Muscle layer of colon (tissue), 2 donors: ENCODE data around the gene BMP6.

Experiments used
- H3K27ac ChIP-seq: one replicate; pipeline ENCODE4 v1.7.0; 2013; ENCODE audit warnings: low read depth, mild to moderate bottlenecking, low read length, moderate library complexity
- H3K27me3 ChIP-seq, 2 donors: one replicate each; pipeline ENCODE4 v1.7.0; 2013; ENCODE audit warnings: low read length in 2 of 2, mild to moderate bottlenecking in 2 of 2; ENCODE audit not compliant: insufficient read depth in 2 of 2, control insufficient read depth in 1 of 2
- H3K36me3 ChIP-seq: one replicate; pipeline ENCODE4 v1.7.0; 2013; ENCODE audit warnings: mild to moderate bottlenecking, low read length; ENCODE audit not compliant: insufficient read depth
- H3K4me1 ChIP-seq: one replicate; pipeline ENCODE4 v1.7.0; 2013; ENCODE audit warnings: mild to moderate bottlenecking, low read length; ENCODE audit not compliant: insufficient read depth
- H3K4me3 ChIP-seq, 2 donors: one replicate each; pipeline ENCODE4 v1.7.0; 2013; ENCODE audit warnings: low read length in 2 of 2, low read depth in 1 of 2, mild to moderate bottlenecking in 1 of 2, moderate library complexity in 1 of 2
- H3K9ac ChIP-seq: one replicate; pipeline ENCODE4 v1.7.0; 2013; ENCODE audit warnings: low read length
- H3K9me3 ChIP-seq: one replicate; pipeline ENCODE4 v1.7.0; 2013; ENCODE audit warnings: mild to moderate bottlenecking, low read length
- donor health status: abdominal sarcoma.
- donor health status: Adenocarcinoma of cecum.

Gene BMP6

GRCh38 chr6:7777074-7777473 is 51.2 kb downstream of the BMP6 start:
- Histone ChIP-seq H3K9me3 (no peaks in the 10 kb centered on the region), H3K4me1 (no peaks in the 10 kb centered on the region), H3K36me3 (no peaks in the 10 kb centered on the region), H3K4me3 (no peak overlapping the region), H3K27me3 (no peaks in the 10 kb centered on the region), H3K9ac (no peak overlapping the region), H3K27ac (no peak overlapping the region)

GRCh38 chr6:7781240-7781639 is 55.3 kb downstream of the BMP6 start:
- H3K9me3 ChIP-seq: no peaks in the 10 kb centered on the region
- H3K36me3 ChIP-seq: no peaks in the 10 kb centered on the region
- H3K4me1 ChIP-seq: no peaks in the 10 kb centered on the region
- no peak overlapping the region for H3K27ac ChIP-seq
- no peak overlapping the region for H3K4me3 ChIP-seq
- no peak overlapping the region for H3K9ac ChIP-seq
- H3K27me3 ChIP-seq: no peaks in the 10 kb centered on the region

- Histone ChIP-seq H3K27ac (no peak overlapping the region), H3K4me3 (no peak overlapping the region), H3K4me1 (peaks cover 16% of the 10 kb centered on the region), H3K9me3 (no peaks in the 10 kb centered on the region), H3K9ac (no peak overlapping the region), H3K27me3 (no peaks in the 10 kb centered on the region), H3K36me3 (no peaks in the 10 kb centered on the region)
Observed at GRCh38 chr6:7784248-7784647, 58.3 kb downstream of the BMP6 start.

GRCh38 chr6:7784706-7785105 is 58.8 kb downstream of the BMP6 start:
- Histone ChIP-seq H3K4me3 (no peak overlapping the region), H3K27me3 (no peaks in the 10 kb centered on the region), H3K36me3 (no peaks in the 10 kb centered on the region), H3K9ac (no peak overlapping the region), H3K4me1 (peaks cover 16% of the 10 kb centered on the region), H3K9me3 (no peaks in the 10 kb centered on the region), H3K27ac (no peak overlapping the region)

- Histone ChIP-seq H3K9ac (no peak overlapping the region), H3K27ac (peak overlapping the region; percentile 37), H3K9me3 (no peaks in the 10 kb centered on the region), H3K36me3 (no peaks in the 10 kb centered on the region), H3K27me3 (no peaks in the 10 kb centered on the region), H3K4me1 (peaks cover 16% of the 10 kb centered on the region), H3K4me3 (no peak overlapping the region)
Observed at GRCh38 chr6:7785243-7786035, 59.5 kb downstream of the BMP6 start.

GRCh38 chr6:7786214-7786661 is 60.3 kb downstream of the BMP6 start:
- H3K27me3 ChIP-seq: no peaks in the 10 kb centered on the region

GRCh38 chr6:7787137-7787608 is 61.3 kb downstream of the BMP6 start:
- Histone ChIP-seq H3K27me3 (no peaks in the 10 kb centered on the region), H3K4me1 (peaks cover 16% of the 10 kb centered on the region), H3K9me3 (no peaks in the 10 kb centered on the region), H3K4me3 (no peak overlapping the region), H3K9ac (no peak overlapping the region), H3K27ac (no peak overlapping the region), H3K36me3 (no peaks in the 10 kb centered on the region)

More at GRCh38 chr6:7786214-7786661, 60.3 kb downstream of the BMP6 start:
- H3K4me1 ChIP-seq: peaks cover 16% of the 10 kb centered on the region
- H3K36me3 ChIP-seq: no peaks in the 10 kb centered on the region
- H3K9me3 ChIP-seq: no peaks in the 10 kb centered on the region
- H3K4me3 ChIP-seq: no peak overlapping the region
- H3K9ac ChIP-seq: no peak overlapping the region
- H3K27ac ChIP-seq: peak overlapping the region; percentile 37

GRCh38 chr6:7787731-7788130 is 61.8 kb downstream of the BMP6 start:
- Histone ChIP-seq H3K4me1 (peaks cover 16% of the 10 kb centered on the region), H3K9ac (no peak overlapping the region), H3K4me3 (no peak overlapping the region), H3K36me3 (no peaks in the 10 kb centered on the region), H3K27me3 (no peaks in the 10 kb centered on the region), H3K9me3 (no peaks in the 10 kb centered on the region), H3K27ac (no peak overlapping the region)

GRCh38 chr6:7794509-7794908 is 68.6 kb downstream of the BMP6 start:
- Histone ChIP-seq H3K27ac (no peak overlapping the region), H3K9me3 (no peaks in the 10 kb centered on the region), H3K27me3 (no peaks in the 10 kb centered on the region), H3K4me3 (no peak overlapping the region), H3K36me3 (no peaks in the 10 kb centered on the region), H3K9ac (no peak overlapping the region), H3K4me1 (no peaks in the 10 kb centered on the region)

GRCh38 chr6:7797386-7797785 is 71.5 kb downstream of the BMP6 start:
- no peak overlapping the region for H3K9ac ChIP-seq
- H3K27me3 ChIP-seq: no peaks in the 10 kb centered on the region
- H3K4me3 ChIP-seq: no peak overlapping the region
- H3K36me3 ChIP-seq: no peaks in the 10 kb centered on the region
- H3K27ac ChIP-seq: no peak overlapping the region
- no peaks in the 10 kb centered on the region for H3K4me1 ChIP-seq
- no peaks in the 10 kb centered on the region for H3K9me3 ChIP-seq

- Histone ChIP-seq H3K9me3 (no peaks in the 10 kb centered on the region), H3K27ac (no peak overlapping the region)
Observed at GRCh38 chr6:7798751-7799150, 72.9 kb downstream of the BMP6 start.

GRCh38 chr6:7802662-7803061 is 76.8 kb downstream of the BMP6 start:
- Histone ChIP-seq H3K9ac (no peak overlapping the region), H3K27me3 (no peaks in the 10 kb centered on the region), H3K36me3 (no peaks in the 10 kb centered on the region)

More at GRCh38 chr6:7798751-7799150, 72.9 kb downstream of the BMP6 start:
- no peaks in the 10 kb centered on the region for H3K36me3 ChIP-seq
- no peaks in the 10 kb centered on the region for H3K4me1 ChIP-seq
- no peak overlapping the region for H3K4me3 ChIP-seq
- H3K27me3 ChIP-seq: no peaks in the 10 kb centered on the region
- no peak overlapping the region for H3K9ac ChIP-seq

More at GRCh38 chr6:7802662-7803061, 76.8 kb downstream of the BMP6 start:
- no peak overlapping the region for H3K27ac ChIP-seq
- H3K9me3 ChIP-seq: no peaks in the 10 kb centered on the region
- H3K4me1 ChIP-seq: no peaks in the 10 kb centered on the region
- H3K4me3 ChIP-seq: no peak overlapping the region
